GM12874 (cell line): Measurements from ENCODE around the gene CBFB.

Experiments used
- TF ChIP-seq, protein P1 (sequence below): IDR thresholded peaks from 2 replicates; pipeline ENCODE4 v1.5.1; 2011; ENCODE audit warnings: low read depth, mild to moderate bottlenecking, control low read depth, low read length, moderate library complexity; ENCODE audit not compliant: insufficient read depth

The CBFB gene

DNA sequence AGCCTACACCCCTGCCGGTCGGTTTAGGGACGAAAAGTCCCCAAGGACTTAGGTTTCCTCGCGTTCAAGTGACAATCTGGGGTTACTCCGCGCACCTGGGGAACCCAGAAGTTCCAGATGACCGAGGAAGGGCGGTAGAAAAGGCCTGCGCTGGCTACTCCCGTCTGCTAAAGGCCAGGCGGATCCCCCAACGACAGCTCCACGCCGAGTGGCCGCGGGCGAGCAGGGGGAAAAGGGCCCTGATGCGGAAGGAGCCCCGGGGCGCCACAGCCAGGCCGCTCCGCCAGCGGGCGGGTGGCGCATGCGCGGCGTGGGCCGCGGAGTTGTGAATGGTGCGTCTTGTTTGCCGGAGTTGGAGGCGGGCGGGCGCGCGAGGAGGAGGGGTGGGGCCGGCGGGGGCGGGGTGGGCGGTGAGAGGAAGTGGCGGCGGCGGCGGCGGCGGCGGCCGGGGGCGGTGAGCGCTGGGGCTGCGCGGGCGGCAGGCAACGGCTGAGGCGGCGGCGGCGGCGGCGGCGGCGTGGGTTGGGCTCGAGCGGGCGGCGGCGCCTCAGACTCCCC is at the start of gene CBFB:
Gene CBFB (plus strand): TSS at position 454 of the 558 bp plus-strand sequence. CDS start 259 bp downstream, outside the sequence.
- TF ChIP-seq, protein P1, sequence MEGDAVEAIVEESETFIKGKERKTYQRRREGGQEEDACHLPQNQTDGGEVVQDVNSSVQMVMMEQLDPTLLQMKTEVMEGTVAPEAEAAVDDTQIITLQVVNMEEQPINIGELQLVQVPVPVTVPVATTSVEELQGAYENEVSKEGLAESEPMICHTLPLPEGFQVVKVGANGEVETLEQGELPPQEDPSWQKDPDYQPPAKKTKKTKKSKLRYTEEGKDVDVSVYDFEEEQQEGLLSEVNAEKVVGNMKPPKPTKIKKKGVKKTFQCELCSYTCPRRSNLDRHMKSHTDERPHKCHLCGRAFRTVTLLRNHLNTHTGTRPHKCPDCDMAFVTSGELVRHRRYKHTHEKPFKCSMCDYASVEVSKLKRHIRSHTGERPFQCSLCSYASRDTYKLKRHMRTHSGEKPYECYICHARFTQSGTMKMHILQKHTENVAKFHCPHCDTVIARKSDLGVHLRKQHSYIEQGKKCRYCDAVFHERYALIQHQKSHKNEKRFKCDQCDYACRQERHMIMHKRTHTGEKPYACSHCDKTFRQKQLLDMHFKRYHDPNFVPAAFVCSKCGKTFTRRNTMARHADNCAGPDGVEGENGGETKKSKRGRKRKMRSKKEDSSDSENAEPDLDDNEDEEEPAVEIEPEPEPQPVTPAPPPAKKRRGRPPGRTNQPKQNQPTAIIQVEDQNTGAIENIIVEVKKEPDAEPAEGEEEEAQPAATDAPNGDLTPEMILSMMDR, result no peak

DNA sequence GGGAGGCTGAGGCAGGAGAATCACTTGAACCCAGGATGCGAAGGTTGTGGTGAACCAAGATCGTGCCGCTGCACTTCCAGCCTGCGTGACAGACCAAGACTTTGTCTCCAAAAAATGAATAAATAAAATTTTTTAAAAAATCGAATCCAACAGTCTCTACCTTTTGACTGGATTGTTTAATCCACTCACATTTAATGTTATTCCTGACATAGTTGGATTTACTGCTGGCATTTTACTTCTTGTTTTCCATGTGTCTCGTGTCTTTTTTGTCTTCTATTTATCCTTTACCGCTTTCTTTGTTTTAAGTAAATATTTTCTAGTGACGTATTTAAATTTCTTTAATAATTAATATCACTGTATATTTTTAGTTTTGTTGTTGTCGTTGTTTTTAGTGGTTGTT is 45.9 kb upstream of the CBFB start:
- TF ChIP-seq, protein P1, result no peak

DNA sequence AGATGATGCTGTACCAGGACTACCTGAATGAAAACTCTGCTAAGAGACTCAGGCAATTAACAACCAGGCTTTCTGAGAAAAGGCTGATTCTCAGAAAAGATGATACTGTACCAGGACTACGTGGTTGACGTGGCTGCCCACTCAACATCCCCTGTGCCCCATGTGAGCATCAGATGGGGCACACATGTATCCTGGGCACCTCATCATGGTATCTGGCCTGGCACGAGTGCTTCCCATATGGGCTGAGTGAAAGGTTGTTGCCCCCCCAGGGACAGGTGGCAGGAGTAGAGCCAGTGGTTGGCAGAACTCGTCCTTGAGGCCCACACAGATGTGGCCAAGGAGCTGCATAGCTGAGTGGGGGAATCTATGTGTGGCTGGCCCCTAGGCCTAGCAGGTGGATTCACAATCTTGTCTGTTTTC is 44.0 kb upstream of the CBFB start:
- TF ChIP-seq, protein P1, result no peak

DNA sequence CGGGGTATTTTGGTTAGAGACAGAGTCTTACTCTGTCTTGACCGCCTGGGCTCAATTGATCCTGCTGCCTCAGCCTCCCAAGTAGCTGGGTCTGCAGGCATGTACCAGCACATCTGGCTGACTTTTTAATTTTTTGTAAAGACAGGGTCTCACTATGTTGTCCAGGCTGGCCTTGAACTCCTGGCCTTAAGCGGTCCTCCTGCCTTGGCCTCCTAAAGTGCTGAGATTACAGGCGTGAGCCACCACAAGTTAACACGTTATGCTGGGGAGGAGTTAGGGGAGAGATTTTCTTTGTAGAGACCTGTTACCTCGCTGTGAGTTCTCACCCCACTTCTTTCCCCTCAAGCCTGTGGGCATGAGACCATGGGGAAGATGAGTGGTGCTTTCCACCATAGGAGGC is 42.4 kb upstream of the CBFB start:
- TF ChIP-seq, protein P1, result no peak

DNA sequence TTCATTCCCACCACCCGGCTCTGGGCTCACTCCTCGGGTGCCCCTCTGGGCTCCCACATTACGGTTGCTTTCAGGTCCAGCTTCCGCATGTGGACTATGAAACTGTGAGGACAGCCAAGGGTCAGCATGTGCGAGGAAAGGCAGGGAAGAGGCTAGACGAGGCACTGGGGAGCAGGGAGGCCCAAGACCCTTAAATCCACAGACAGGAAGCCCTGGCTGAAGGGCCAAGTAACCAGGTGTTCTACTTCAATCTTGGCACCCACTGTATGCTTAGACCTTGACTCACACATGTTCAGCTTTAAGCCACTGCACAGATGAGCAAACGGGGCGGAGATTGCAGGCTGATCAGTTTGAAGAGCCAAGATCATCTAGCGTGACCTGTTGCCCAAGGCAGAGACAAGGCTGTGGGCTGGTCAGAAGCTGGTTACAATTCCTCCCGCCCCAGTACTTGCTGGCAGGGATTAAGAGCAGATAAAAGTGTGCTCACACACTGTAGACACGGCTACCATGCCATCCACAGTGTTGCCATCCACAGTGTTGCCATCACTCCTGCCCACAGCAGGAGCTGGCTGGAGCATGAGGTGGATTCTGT is 40.7 kb upstream of the CBFB start, which contains the start of gene CES4A:
Gene CES4A (plus strand): TSS at position 393 of the 592 bp plus-strand sequence. CDS start 184 bp downstream, at position 577.
- TF ChIP-seq, protein P1, result no peak

DNA sequence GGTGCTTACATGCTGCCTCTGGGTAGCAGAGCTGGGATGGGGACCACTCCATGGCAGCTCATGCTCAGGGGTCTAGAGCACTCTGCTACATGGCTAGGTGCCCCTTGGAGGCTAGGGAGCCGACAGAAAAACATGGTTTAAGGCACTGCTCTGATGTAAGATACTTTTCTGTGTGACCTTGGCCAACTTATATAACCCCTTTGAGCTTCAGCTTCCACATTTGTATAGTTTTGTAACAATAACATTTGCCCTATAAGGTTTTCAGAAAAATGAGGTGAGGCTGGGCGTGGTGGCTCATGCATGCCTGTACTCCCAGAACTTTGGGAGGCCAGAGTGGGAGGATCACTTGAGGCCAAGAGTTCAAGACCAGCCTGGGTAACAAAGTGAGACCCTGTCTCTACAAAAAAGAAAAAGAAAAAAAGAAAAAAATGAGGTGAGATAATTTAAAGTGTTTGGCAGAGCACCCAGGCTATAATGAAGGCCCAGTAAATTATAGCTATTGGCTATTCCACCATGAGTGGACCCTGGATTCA is 37.3 kb upstream of the CBFB start:
- TF ChIP-seq, protein P1, result no peak

DNA sequence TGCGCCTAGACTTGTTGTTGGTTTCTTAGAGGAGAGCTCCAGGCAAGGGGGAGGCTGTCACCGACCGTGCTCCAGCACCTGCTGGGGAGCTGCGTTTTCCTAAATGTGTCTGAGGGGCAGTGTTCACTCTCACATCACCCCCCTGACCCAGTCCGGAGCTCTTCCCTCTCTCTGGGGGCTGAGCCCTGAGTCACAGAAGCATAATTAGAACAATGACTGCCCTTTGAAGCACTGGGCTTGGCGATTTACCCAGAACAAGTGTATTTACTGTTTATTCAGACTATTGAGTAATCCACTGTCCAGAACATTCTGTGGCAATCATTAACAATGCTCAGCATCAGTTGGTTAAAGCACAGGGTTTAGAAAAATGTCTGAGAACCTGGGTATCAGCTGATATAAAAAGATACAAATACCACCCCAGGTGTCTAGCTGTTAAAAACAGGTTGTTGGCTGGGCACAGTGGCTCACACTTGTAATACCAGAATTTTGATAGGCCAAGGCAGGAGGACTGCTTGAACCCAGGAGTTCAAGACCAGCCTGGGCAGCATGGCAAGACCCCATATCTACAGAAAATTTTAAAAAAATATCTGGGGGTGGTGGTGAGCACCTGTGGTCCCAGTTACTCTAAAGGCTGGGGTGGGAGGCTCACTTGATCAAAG is 32.5 kb upstream of the CBFB start:
- TF ChIP-seq, protein P1, result no peak
